HCT116 (cell line): ENCODE results near the gene SYDE2. TPM values are rescaled to one million over a fixed set of nuclear protein-coding genes. Genes with fewer than 3 reads are reported as not detected.

Source experiments
- ATAC-seq: fragments of 200-7000 bp; cut with Tn5 transposase; 2 replicates; pipeline ENCODE4 v1.9.1; 2020; ENCODE audit warnings: mild to moderate bottlenecking, moderate library complexity
- BruUV-seq: library from RNA; stranded (reverse); fragments of 400-500 nt; replicated peaks from 2 replicates; lab custom pipeline; 2021; lab: Mats Ljungman, UMichigan
- CTCF ChIA-PET: fragments of 300-600 bp; sonication (Branson Sonifier 250); formaldehyde crosslinking; loops from one replicate; lab custom pipeline; 2021; ENCODE audit warnings: antibody characterized with exemption; lab: Charles Lee
- POLR2A ChIA-PET: fragments of 300-600, 350-600 bp; sonication (Branson Sonifier 250); formaldehyde crosslinking; loops from one replicate; lab custom pipeline; 2021; ENCODE audit warnings: antibody characterized with exemption; lab: Charles Lee
- RAD21 ChIA-PET, 2 experiments: fragments of 300-600 bp; sonication (Branson Sonifier 250); formaldehyde crosslinking; loops; one replicate each; lab custom pipeline; 2023; ENCODE audit warnings: low total read pairs in 2 of 2; ENCODE audit not compliant: uncharacterized antibody in 2 of 2, unreplicated experiment in 2 of 2, low non-redundant PET in 1 of 2; lab: Charles Lee
- DNase-seq: peaks from one replicate; pipeline ENCODE4 v3.0.0-alpha.2; 2010; ENCODE audit warnings: low read depth, low spot score
- H2AFZ ChIP-seq: fragments of 200-600 bp; shearing (Covaris generic), sonication (generic); 2 replicates; pipeline ENCODE4 v1.6.1; 2017; ENCODE audit warnings: low read depth, mixed run types, mixed read lengths, antibody characterized with exemption, low read length; ENCODE audit not compliant: poor library complexity, severe bottlenecking
- H3K27ac ChIP-seq: 2 replicates; pipeline ENCODE4 v1.5.1; 2012; ENCODE audit warnings: low read depth, low read length
- H3K27me3 ChIP-seq: fragments of 200-600 bp; sonication (generic); 2 replicates; pipeline ENCODE4 v1.6.1; 2016; ENCODE audit warnings: mixed run types, low read length, mixed read lengths; ENCODE audit not compliant: insufficient read depth
- H3K36me3 ChIP-seq, 2 experiments: fragments of 200-500 bp in 1 of 2; fragments of 200-600 bp in 1 of 2; sonication (Bioruptor generic) in 1 of 2; sonication (generic) in 1 of 2; 2 replicates each; pipeline versions ENCODE4 v1.5.1 to v1.6.1; 2014 to 2016; ENCODE audit warnings: low read length in 2 of 2, inconsistent platforms in 1 of 2, mixed read lengths in 1 of 2, mixed run types in 1 of 2; ENCODE audit not compliant: insufficient read depth in 2 of 2, control insufficient read depth in 1 of 2
- H3K4me1 ChIP-seq, 2 experiments: fragments of 200-600 bp in 1 of 2; sonication (generic) in 1 of 2; 2 replicates each; pipeline versions ENCODE4 v1.5.1 to v1.6.1; 2012 to 2017; ENCODE audit warnings: low read length in 2 of 2, inconsistent platforms in 1 of 2, mild to moderate bottlenecking in 1 of 2, mixed read lengths in 1 of 2, mixed run types in 1 of 2, moderate library complexity in 1 of 2; ENCODE audit not compliant: insufficient read depth in 2 of 2, control insufficient read depth in 1 of 2
- H3K4me2 ChIP-seq: fragments of 200-600 bp; sonication (generic); 2 replicates; pipeline ENCODE4 v1.6.1; 2017; ENCODE audit warnings: mixed run types, low read length, mixed read lengths
- H3K4me3 ChIP-seq, 2 experiments: fragments of 200-600 bp in 1 of 2; sonication (generic) in 1 of 2; replicated peaks in 1 of 2; 2 replicates each; pipeline ENCODE4 v1.5.1; 2011 to 2016; ENCODE audit warnings: low read length in 2 of 2, control low read depth in 1 of 2, low read depth in 1 of 2, mild to moderate bottlenecking in 1 of 2, mixed read lengths in 1 of 2, mixed run types in 1 of 2
- H3K79me2 ChIP-seq: fragments of 200-600 bp; sonication (generic); 2 replicates; pipeline ENCODE4 v1.6.1; 2017; ENCODE audit warnings: mild to moderate bottlenecking, mixed run types, low read length, moderate library complexity, mixed read lengths; ENCODE audit not compliant: insufficient read depth
- H3K9ac ChIP-seq: fragments of 200-600 bp; sonication (generic); 2 replicates; pipeline ENCODE4 v1.6.1; 2016; ENCODE audit warnings: low read length, mixed read lengths
- H3K9me2 ChIP-seq: fragments of 200-600 bp; sonication (generic), shearing (Covaris generic); 2 replicates; pipeline ENCODE4 v1.6.1; 2017; ENCODE audit warnings: mixed run types, mild to moderate bottlenecking, moderate library complexity; ENCODE audit not compliant: insufficient read depth
- H3K9me3 ChIP-seq, 2 experiments: fragments of 200-500 bp in 1 of 2; fragments of 200-600 bp in 1 of 2; sonication (Bioruptor generic) in 1 of 2; sonication (generic) in 1 of 2; 2 replicates each; pipeline ENCODE4 v1.6.1; 2014 to 2017; ENCODE audit warnings: low read length in 2 of 2, mixed read lengths in 2 of 2, inconsistent platforms in 1 of 2, low read depth in 1 of 2, mild to moderate bottlenecking in 1 of 2, mixed run types in 1 of 2, moderate library complexity in 1 of 2; ENCODE audit not compliant: control insufficient read depth in 1 of 2, insufficient read depth in 1 of 2
- H4K20me1 ChIP-seq: fragments of 200-600 bp; sonication (generic), shearing (Covaris generic); 2 replicates; pipeline ENCODE4 v1.6.1; 2017; ENCODE audit warnings: mixed run types, mild to moderate bottlenecking, moderate library complexity; ENCODE audit not compliant: insufficient read depth
- MAX ChIP-seq: IDR thresholded peaks from 2 replicates; pipeline ENCODE4 v1.6.1; 2012
- SIN3A ChIP-seq: IDR thresholded peaks from 2 replicates; pipeline ENCODE4 v1.6.1; 2012; ENCODE audit warnings: low read depth
- ZBTB33 ChIP-seq: IDR thresholded peaks from 2 replicates; pipeline ENCODE4 v1.6.1; 2011; ENCODE audit warnings: mild to moderate bottlenecking, low read length, moderate library complexity; ENCODE audit not compliant: insufficient replicate concordance; ENCODE audit errors: extremely low read depth
- intact Hi-C: fragments of 100-400 bp; cut with micrococcal nuclease; formaldehyde crosslinking; loops from 2 replicates; pipeline ENCODE4 v1.10.0; 2022
- total RNA-seq: library from RNA; stranded (reverse); gene quantifications from one replicate; pipeline ENCODE4 v1.2.1, GENCODE V29; 2021; ENCODE audit not compliant: unreplicated experiment

Gene SYDE2
- total RNA-seq, 1 experiment from 2014 or later: 5.3 TPM

- Histone ChIP-seq H4K20me1 (no peaks in the 10 kb centered on the region), H3K27ac (peak overlapping the region; percentile 85; the same call in 1 of the 2 replicates), H3K79me2 (peaks cover 5% of the 10 kb centered on the region), H3K27me3 (no peaks in the 10 kb centered on the region), H3K4me2 (peak overlapping the region; percentile 89), H3K9me2 (no peaks in the 10 kb centered on the region), H3K4me3 (peak overlapping the region; percentile 74 to 76), H2AFZ (peak overlapping the region; percentile 39), H3K9ac (peak overlapping the region; percentile 67), H3K9me3 (no peaks in the 10 kb centered on the region), H3K4me1 (peaks cover 6 to 16% of the 10 kb centered on the region in 2 experiments), H3K36me3 (no peaks in the 10 kb centered on the region)
- ChIA-PET POLR2A (no interaction called here), CTCF (no interaction called here), RAD21 (no interaction called here)
- BruUV-seq: TSS peak; percentile 87
- no peak for DNase-seq
- ATAC-seq: no peak; the same call in 1 of the 2 replicates
- intact Hi-C loops: no loop called here
- TF ChIP-seq SIN3A: peak; percentile 7; the same call in 1 of the 2 replicates
- TF ChIP-seq ZBTB33: no peak
- TF ChIP-seq MAX: 0 out of 2 replicates have a peak, but pooled peaks have one; percentile 64
Measured at GRCh38 chr1:85202092-85202863, 1.5 kb upstream of the SYDE2 start.
